Peyer's patch (tissue), 4 donors: ENCODE data around the gene NLGN4X. TPM values are rescaled to one million over a fixed set of nuclear protein-coding genes. Genes with fewer than 3 reads are reported as not detected.

Source experiments
- DNase-seq, 3 donors: peaks; one replicate each; pipeline ENCODE4 v3.0.0-alpha.2; 2017 to 2019
- H3K27ac ChIP-seq, 4 donors: fragments of 200-600 bp; sonication (generic); one replicate each; pipeline ENCODE4 v1.5.1; 2016 to 2019
- H3K27me3 ChIP-seq, 2 donors: fragments of 200-600 bp; sonication (generic); one replicate each; pipeline ENCODE4 v1.5.1; 2019
- H3K36me3 ChIP-seq, 3 donors: fragments of 200-600 bp; sonication (generic); one replicate each; pipeline ENCODE4 v1.5.1; 2016 to 2019
- H3K4me1 ChIP-seq, 4 donors: fragments of 200-600 bp; sonication (generic); one replicate each; pipeline ENCODE4 v1.5.1; 2016 to 2019
- H3K4me3 ChIP-seq, 4 donors: fragments of 200-600 bp; sonication (generic); 1 replicate in 3 of 4; 2 replicates in 1 of 4; pipeline ENCODE4 v1.5.1; 2016 to 2019; ENCODE audit warnings: mild to moderate bottlenecking in 1 of 4
- H3K9me3 ChIP-seq, 4 donors: fragments of 200-600 bp; sonication (generic); one replicate each; pipeline ENCODE4 v1.5.1; 2016 to 2019; ENCODE audit warnings: mild to moderate bottlenecking in 1 of 4
- CTCF ChIP-seq, 6 experiments: fragments of 450-650 bp in 4 of 6; fragments of 200-600 bp in 2 of 6; sonication (generic) in 1 of 6; IDR thresholded peaks; one replicate each; pipeline ENCODE4 v1.5.1; 2017 to 2019; ENCODE audit warnings: antibody characterized with exemption in 6 of 6, mild to moderate bottlenecking in 3 of 6, moderate library complexity in 1 of 6
- POLR2A ChIP-seq, 2 donors: fragments of 450-650 bp; IDR thresholded peaks; one replicate each; pipeline ENCODE4 v1.5.1; 2017; ENCODE audit warnings: antibody characterized with exemption in 2 of 2, mild to moderate bottlenecking in 2 of 2, moderate library complexity in 2 of 2
- total RNA-seq, 4 donors: library from RNA; depleted of rRNA; stranded (reverse); fragments of >200 nt; gene quantifications; one replicate each; pipeline ENCODE4 v1.1.0, GENCODE V29; 2016

NLGN4X gene
- total RNA-seq, 4 donors from 2014 or later: 1.1 to 5.0 (median 2.4) TPM

DNA sequence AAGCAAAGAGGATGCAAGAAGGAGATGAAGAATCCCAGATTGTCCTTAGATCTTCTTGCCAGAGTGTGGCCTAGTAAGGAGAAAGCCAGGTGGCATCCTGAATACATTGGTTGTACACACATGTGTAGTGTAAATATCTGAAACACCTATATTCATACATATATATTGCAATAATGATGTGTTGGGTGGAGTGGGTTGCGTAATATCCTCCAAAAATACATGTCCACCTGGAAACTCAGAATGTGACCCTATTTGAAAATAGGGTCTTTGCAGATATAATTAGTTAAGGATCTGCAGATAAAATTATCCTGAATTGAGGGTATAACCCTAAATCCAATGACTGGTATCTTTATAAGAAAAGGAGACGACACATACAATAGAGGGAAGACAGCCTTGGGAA, 216.3 kb downstream of the NLGN4X start:
- Histone ChIP-seq H3K36me3 (no peaks in the 10 kb centered on the region), H3K9me3 (no peaks in the 10 kb centered on the region)

GRCh38 chrX:6005856-6006255, 222.8 kb downstream of the NLGN4X start:
- DNase-seq: no peak
- TF ChIP-seq POLR2A (IDR thresholded peaks at IDR 0.05) (no peak), CTCF (IDR thresholded peaks at IDR 0.05) (no peak)
- no peaks in the 10 kb centered on the region for H3K9me3 ChIP-seq

More for the DNA sequence above, 216.3 kb downstream of the NLGN4X start:
- no peak for DNase-seq
- no peaks in the 10 kb centered on the region for H3K4me1 ChIP-seq
- no peak for TF ChIP-seq CTCF (IDR thresholded peaks at IDR 0.05)
- no peak for TF ChIP-seq POLR2A (IDR thresholded peaks at IDR 0.05)
- H3K27me3 ChIP-seq: no peaks in the 10 kb centered on the region
- H3K27ac ChIP-seq: no peak overlapping the region
- no peak overlapping the region for H3K4me3 ChIP-seq

DNA sequence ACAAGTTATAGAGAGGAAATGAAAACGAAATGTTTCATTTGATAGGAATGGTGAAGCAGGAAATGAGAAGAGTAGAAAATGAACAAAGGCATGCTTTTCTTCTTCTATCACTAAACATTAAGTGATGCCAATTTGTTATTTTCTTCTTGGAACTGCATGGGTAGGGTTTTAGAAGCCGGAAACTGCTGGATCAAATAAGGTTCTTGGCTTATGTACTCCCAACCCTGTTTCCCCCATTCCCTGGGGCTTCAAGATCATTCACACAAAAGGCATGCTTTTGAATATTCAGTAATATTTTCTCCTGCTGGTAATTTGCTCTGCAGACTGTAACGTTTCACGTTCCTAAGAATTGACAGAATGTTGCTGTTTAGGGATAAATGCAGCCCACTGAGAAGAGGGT, 224.1 kb downstream of the NLGN4X start:
- no peaks in the 10 kb centered on the region for H3K36me3 ChIP-seq
- H3K27ac ChIP-seq: no peak overlapping the region
- no peaks in the 10 kb centered on the region for H3K27me3 ChIP-seq

More at GRCh38 chrX:6005856-6006255, 222.8 kb downstream of the NLGN4X start:
- no peak overlapping the region for H3K27ac ChIP-seq
- H3K36me3 ChIP-seq: no peaks in the 10 kb centered on the region
- H3K27me3 ChIP-seq: no peaks in the 10 kb centered on the region
- no peaks in the 10 kb centered on the region for H3K4me1 ChIP-seq
- H3K4me3 ChIP-seq: no peak overlapping the region

DNA sequence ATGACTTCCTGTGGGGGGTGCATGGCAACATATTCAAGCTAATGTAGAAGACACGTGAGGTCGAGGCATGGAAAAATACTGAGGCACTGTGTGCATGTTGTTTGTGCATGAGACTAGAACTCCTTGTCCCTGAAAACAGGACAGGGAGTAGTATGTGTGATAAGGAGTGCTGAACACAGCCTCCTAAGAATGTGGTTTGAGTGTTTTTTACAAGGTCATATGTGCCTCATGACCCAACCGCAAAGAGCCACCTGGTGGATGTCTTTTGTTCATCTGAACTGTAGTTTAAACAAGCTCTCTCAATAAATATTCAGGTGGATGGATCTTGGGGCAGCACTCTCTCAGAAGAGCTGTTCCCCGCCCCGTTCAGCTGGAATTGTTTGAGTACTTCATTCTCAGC, 226.6 kb downstream of the NLGN4X start:
- Histone ChIP-seq H3K4me1 (no peaks in the 10 kb centered on the region), H3K9me3 (no peaks in the 10 kb centered on the region), H3K36me3 (no peaks in the 10 kb centered on the region), H3K27me3 (no peaks in the 10 kb centered on the region), H3K4me3 (no peak overlapping the region), H3K27ac (no peak overlapping the region)
- TF ChIP-seq CTCF (IDR thresholded peaks at IDR 0.05) (no peak), POLR2A (IDR thresholded peaks at IDR 0.05) (no peak)
- DNase-seq: no peak

More for the DNA sequence above, 224.1 kb downstream of the NLGN4X start:
- TF ChIP-seq POLR2A (IDR thresholded peaks at IDR 0.05) (no peak), CTCF (IDR thresholded peaks at IDR 0.05) (no peak)
- H3K9me3 ChIP-seq: no peaks in the 10 kb centered on the region
- no peaks in the 10 kb centered on the region for H3K4me1 ChIP-seq
- DNase-seq: no peak
- no peak overlapping the region for H3K4me3 ChIP-seq

DNA sequence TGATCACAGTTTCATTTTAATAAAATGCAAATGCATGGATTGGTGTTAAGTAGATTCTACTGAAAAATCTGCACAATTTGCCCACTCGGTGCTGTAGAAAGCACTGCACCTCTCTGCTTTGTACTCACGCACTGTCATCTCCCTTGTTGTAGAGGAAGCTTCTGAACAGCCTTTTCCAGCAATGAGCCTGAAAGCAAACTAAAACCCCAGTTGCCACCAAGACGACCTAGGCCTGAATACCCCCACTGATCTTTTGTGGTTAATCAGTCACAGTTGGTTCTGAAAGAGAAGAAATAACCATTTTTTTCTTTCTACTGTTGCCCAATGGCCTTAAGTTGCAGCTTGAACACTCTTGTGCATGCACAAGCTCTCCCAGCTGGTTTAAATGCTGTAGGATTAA, 229.8 kb downstream of the NLGN4X start:
- H3K36me3 ChIP-seq: no peaks in the 10 kb centered on the region
- no peak for TF ChIP-seq POLR2A (IDR thresholded peaks at IDR 0.05)
- no peak for TF ChIP-seq CTCF (IDR thresholded peaks at IDR 0.05)
- no peak overlapping the region for H3K27ac ChIP-seq
- DNase-seq: no peak
- H3K27me3 ChIP-seq: no peaks in the 10 kb centered on the region
- no peak overlapping the region for H3K4me3 ChIP-seq
- H3K9me3 ChIP-seq: no peaks in the 10 kb centered on the region
- no peaks in the 10 kb centered on the region for H3K4me1 ChIP-seq

DNA sequence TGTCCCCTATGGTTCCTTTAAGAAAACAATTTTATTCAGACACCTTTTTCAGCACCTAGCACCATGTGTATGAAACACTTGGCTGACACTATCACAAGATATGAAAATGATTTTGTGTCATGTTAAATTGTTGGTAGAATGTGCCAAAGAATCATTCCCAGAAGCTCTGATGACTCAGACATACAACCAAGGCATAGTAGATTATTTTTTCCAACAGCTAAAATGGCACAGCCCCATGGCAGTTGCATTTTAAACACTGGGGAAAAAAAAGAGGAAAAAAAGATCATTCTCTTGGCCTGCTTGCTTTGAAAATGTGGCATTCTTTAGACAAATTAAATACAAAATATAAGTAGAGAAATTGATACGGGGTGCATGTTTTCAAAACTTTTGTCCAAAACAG, 230.2 kb downstream of the NLGN4X start:
- TF ChIP-seq POLR2A (IDR thresholded peaks at IDR 0.05): no peak
- TF ChIP-seq CTCF (IDR thresholded peaks at IDR 0.05): no peak
- no peak overlapping the region for H3K27ac ChIP-seq
- H3K9me3 ChIP-seq: no peaks in the 10 kb centered on the region
- no peak for DNase-seq
- H3K4me3 ChIP-seq: no peak overlapping the region
- no peaks in the 10 kb centered on the region for H3K36me3 ChIP-seq
- no peaks in the 10 kb centered on the region for H3K27me3 ChIP-seq
- H3K4me1 ChIP-seq: no peaks in the 10 kb centered on the region
